B cell (primary cell): ENCODE results near the gene ALDH1B1. TPM values are rescaled to one million over a fixed set of nuclear protein-coding genes. Genes with fewer than 3 reads are reported as not detected.

Experiments
- ATAC-seq: fragments of 200-7000 bp; cut with Tn5 transposase; one replicate; pipeline ENCODE4 v1.10.0; 2021; ENCODE audit warnings: low read depth, mild to moderate bottlenecking, moderate number of reproducible peaks, moderate library complexity
- CTCF ChIA-PET: fragments of 350-600 bp; sonication (Branson Sonifier 250); formaldehyde crosslinking; loops from one replicate; lab custom pipeline; 2021; ENCODE audit warnings: antibody characterized with exemption, inconsistent platforms; lab: Charles Lee
- POLR2A ChIA-PET: fragments of 350-600 bp; sonication (Branson Sonifier 250); formaldehyde crosslinking; loops from one replicate; lab custom pipeline; 2021; ENCODE audit warnings: antibody characterized with exemption; lab: Charles Lee
- DNase-seq: peaks from one replicate; pipeline ENCODE4 v3.0.0; 2013
- H2AFZ ChIP-seq: 2 replicates; pipeline ENCODE4 v1.6.1; 2012; ENCODE audit warnings: mild to moderate bottlenecking, low read depth, low read length; ENCODE audit not compliant: insufficient read depth, poor library complexity, severe bottlenecking
- H3K27ac ChIP-seq, 2 donors: 1 replicate in 1 of 2; 2 replicates in 1 of 2; pipeline ENCODE4 v1.5.1; 2012 to 2013; ENCODE audit warnings: low read length in 2 of 2, mild to moderate bottlenecking in 2 of 2, moderate library complexity in 1 of 2
- H3K27me3 ChIP-seq, 4 experiments: fragments of 200-600 bp in 1 of 4; sonication (generic) in 1 of 4; replicated peaks in 1 of 4; 1 replicate in 2 of 4; 2 replicates in 2 of 4; pipeline versions ENCODE4 v1.6.1 to v1.7.0; 2013 to 2016; ENCODE audit warnings: low read length in 3 of 4, mild to moderate bottlenecking in 2 of 4, mixed read lengths in 1 of 4, moderate library complexity in 1 of 4; ENCODE audit not compliant: insufficient read depth in 4 of 4, control insufficient read depth in 3 of 4; ENCODE audit errors: control extremely low read depth in 1 of 4
- H3K36me3 ChIP-seq, 2 experiments: replicated peaks in 1 of 2; 1 replicate in 1 of 2; 2 replicates in 1 of 2; pipeline versions ENCODE4 v1.6.1 to v1.7.1; 2013; ENCODE audit warnings: low read length in 1 of 2; ENCODE audit not compliant: insufficient read depth in 2 of 2, control insufficient read depth in 1 of 2; ENCODE audit errors: control extremely low read depth in 1 of 2, extremely low read depth in 1 of 2
- H3K4me1 ChIP-seq, 2 donors: fragments of 200-600 bp in 1 of 2; sonication (generic) in 1 of 2; 1 replicate in 1 of 2; 2 replicates in 1 of 2; pipeline versions ENCODE4 v1.5.1 to v1.6.1; 2013 to 2017; ENCODE audit warnings: low read length in 2 of 2; ENCODE audit not compliant: control insufficient read depth in 2 of 2, insufficient read depth in 2 of 2
- H3K4me2 ChIP-seq: replicated peaks from 2 replicates; pipeline ENCODE3; 2012; ENCODE audit warnings: mild to moderate bottlenecking, low read depth, low read length; ENCODE audit not compliant: poor library complexity, severe bottlenecking
- H3K4me3 ChIP-seq, 5 experiments: fragments of 200-600 bp in 1 of 5; sonication (generic) in 1 of 5; 1 replicate in 3 of 5; 2 replicates in 2 of 5; pipeline versions ENCODE4 v1.5.1 to v1.7.0; 2011 to 2016; ENCODE audit warnings: low read length in 4 of 5, mild to moderate bottlenecking in 4 of 5, low read depth in 2 of 5, control low read depth in 1 of 5, moderate library complexity in 1 of 5; ENCODE audit not compliant: insufficient read depth in 1 of 5; ENCODE audit errors: control extremely low read depth in 1 of 5, extremely low read depth in 1 of 5
- H3K79me2 ChIP-seq: fragments of 200-600 bp; sonication (generic); one replicate; pipeline ENCODE4 v1.6.0; 2016; ENCODE audit warnings: low read length; ENCODE audit not compliant: control insufficient read depth, insufficient read depth
- H3K9ac ChIP-seq: fragments of 200-600 bp; sonication (generic); 2 replicates; pipeline ENCODE4 v1.6.1; 2017; ENCODE audit warnings: mild to moderate bottlenecking, low read length, moderate library complexity
- H3K9me3 ChIP-seq, 3 donors: one replicate each; pipeline versions ENCODE4 v1.6.1 to v1.7.1; 2013; ENCODE audit warnings: low read length in 2 of 3; ENCODE audit not compliant: control insufficient read depth in 2 of 3, insufficient read depth in 1 of 3; ENCODE audit errors: control extremely low read depth in 1 of 3
- H4K20me1 ChIP-seq: 2 replicates; pipeline ENCODE4 v1.6.0; 2012; ENCODE audit warnings: mild to moderate bottlenecking, low read length; ENCODE audit not compliant: insufficient read depth, control insufficient read depth, poor library complexity, severe bottlenecking
- H3K27ac Mint-ChIP-seq: one replicate; pipeline ENCODE4 v1.8.0; 2021; ENCODE audit warnings: mixed read lengths
- H3K27me3 Mint-ChIP-seq: one replicate; pipeline ENCODE4 v1.8.0; 2021; ENCODE audit warnings: mixed read lengths
- H3K4me1 Mint-ChIP-seq: one replicate; pipeline ENCODE4 v1.8.0; 2021; ENCODE audit warnings: mixed read lengths
- H3K4me3 Mint-ChIP-seq: one replicate; pipeline ENCODE4 v1.8.0; 2021; ENCODE audit warnings: mixed read lengths
- H3K9me3 Mint-ChIP-seq: one replicate; pipeline ENCODE4 v1.8.0; 2022; ENCODE audit warnings: mixed read lengths; ENCODE audit not compliant: insufficient read depth
- CTCF ChIP-seq: fragments of 200-600 bp; IDR thresholded peaks from one replicate; pipeline ENCODE4 v1.8.0; 2022; ENCODE audit warnings: antibody characterized with exemption, mild to moderate bottlenecking
- EZH2 ChIP-seq: IDR thresholded peaks from 2 replicates; pipeline ENCODE4 v1.6.1; 2012; ENCODE audit warnings: borderline replicate concordance, low read depth, mild to moderate bottlenecking, moderate library complexity, low read length; ENCODE audit not compliant: insufficient read depth, poor library complexity, severe bottlenecking
- WGBS: methylation state at CpG from one replicate; pipeline ENCODE4 v1.1.5; 2013; ENCODE audit warnings: missing lambda C conversion rate; ENCODE audit not compliant: insufficient coverage; 5-methylcytosine and 5-hydroxymethylcytosine counted together
- intact Hi-C: fragments of 100-400 bp; cut with micrococcal nuclease; formaldehyde crosslinking; loops from one replicate; pipeline ENCODE4 v1.10.0; 2022
- polyA minus RNA-seq: library from RNA; depleted of rRNA, polyadenylated mRNA; stranded (reverse); fragments of >200 nt; gene quantifications from 2 replicates; pipeline ENCODE4 v1.2.3, GENCODE V29; 2012
- polyA plus RNA-seq: library from polyadenylated mRNA; depleted of rRNA; stranded (reverse); fragments of >200 nt; gene quantifications from 2 replicates; pipeline ENCODE4 v1.2.3, GENCODE V29; 2012
- total RNA-seq, 2 donors: library from RNA; stranded (reverse); fragments of 120-200 nt in 1 of 2; gene quantifications; 1 replicate in 1 of 2; 2 replicates in 1 of 2; pipeline versions ENCODE4 v1.2.3 to v1.2.4, GENCODE V29; 2013 to 2022

ALDH1B1 gene
- total RNA-seq (4.8 and 5.6 TPM in 2 replicates), polyA plus RNA-seq (0.56 and 0.81 TPM in 2 replicates), polyA minus RNA-seq (1.7 and 2.2 TPM in 2 replicates)
- total RNA-seq (2013): 3.3 TPM

GRCh38 chr9:38392235-38393127 lies at the start of gene ALDH1B1:
TSS of gene ALDH1B1 (plus strand) at chr9:38392702. CDS start at chr9:38395749, 3,047 bp downstream.
- peak within 1 kb of the TSS in 1 of 2 donors; percentile 64 for H3K27ac ChIP-seq
- peak within 1 kb of the TSS; percentile 88 for H3K9ac ChIP-seq
- WGBS: under 1% methylated on average over 58 of the region's 58 CpGs
- peaks cover 13% of the 10 kb centered on the region for H3K27me3 Mint-ChIP-seq
- H3K4me1 ChIP-seq: peaks cover 6 to 13% of the 10 kb centered on the region in 2 donors
- H3K27ac Mint-ChIP-seq: peak within 1 kb of the TSS; percentile 56
- H2AFZ ChIP-seq: peak within 1 kb of the TSS; percentile 96
- peaks cover 0 to 3% (median 0%) of the 10 kb centered on the region in 4 experiments for H3K27me3 ChIP-seq
- peak within 1 kb of the TSS; percentile 95 for H3K4me2 ChIP-seq
- H3K9me3 ChIP-seq: peaks cover 0 to 11% (median 0%) of the 10 kb centered on the region in 3 donors
- DNase-seq (peak; percentile 67), ATAC-seq (peak; percentile 100)
- peaks cover 21% of the 10 kb centered on the region for H3K4me1 Mint-ChIP-seq
- POLR2A ChIA-PET: interaction anchor here (1.6 kb wide), 1 partner anchor 489 kb away, joined by 4 read pairs; no protein-coding TSS in a partner anchor
- no peaks in the 10 kb centered on the region for H4K20me1 ChIP-seq
- intact Hi-C loops: no loop called here
- no peaks in the 10 kb centered on the region for H3K79me2 ChIP-seq
- CTCF ChIA-PET: interaction anchor here (0.9 to 1.5 kb wide), 2 partner anchors 40 to 304 kb away, joined by 3 to 5 read pairs; no protein-coding TSS in a partner anchor
- peak within 1 kb of the TSS; percentile 44 to 85 (median 71) for H3K4me3 ChIP-seq
- peak within 1 kb of the TSS; percentile 90 for H3K4me3 Mint-ChIP-seq
- TF ChIP-seq EZH2 (no peak), CTCF (no peak)
- no peaks in the 10 kb centered on the region for H3K9me3 Mint-ChIP-seq
- H3K36me3 ChIP-seq: peaks cover 0 to 4% of the 10 kb centered on the region in 2 experiments
